Effector memory CD4-positive, alpha-beta T cell (primary cell): ENCODE data around the gene U2SURP.

Source experiments
- DNase-seq, 3 donors: peaks; one replicate each; pipeline ENCODE4 v3.0.0-alpha.2; 2020
- H3K27ac ChIP-seq: 2 replicates; pipeline ENCODE4 v1.7.0; 2013; ENCODE audit warnings: mild to moderate bottlenecking, low read length, moderate library complexity; ENCODE audit not compliant: insufficient read depth, poor library complexity, severe bottlenecking
- H3K27me3 ChIP-seq: replicated peaks from 2 replicates; pipeline ENCODE4 v1.7.0; 2013; ENCODE audit warnings: mild to moderate bottlenecking, low read length; ENCODE audit not compliant: insufficient read depth, control insufficient read depth, poor library complexity, severe bottlenecking
- H3K36me3 ChIP-seq: 2 replicates; pipeline ENCODE4 v1.7.0; 2013; ENCODE audit warnings: mild to moderate bottlenecking, low read length, moderate library complexity; ENCODE audit not compliant: control insufficient read depth, insufficient read depth
- H3K4me1 ChIP-seq: 2 replicates; pipeline ENCODE4 v1.7.0; 2013; ENCODE audit warnings: low read length, mild to moderate bottlenecking; ENCODE audit not compliant: control insufficient read depth, insufficient read depth, poor library complexity, severe bottlenecking
- H3K4me3 ChIP-seq: 2 replicates; pipeline ENCODE4 v1.7.0; 2013; ENCODE audit warnings: low read length, low read depth, mild to moderate bottlenecking; ENCODE audit not compliant: insufficient read depth, poor library complexity, severe bottlenecking
- H3K9me3 ChIP-seq: 2 replicates; pipeline ENCODE4 v1.7.0; 2013; ENCODE audit warnings: mild to moderate bottlenecking, low read length, moderate library complexity; ENCODE audit not compliant: control insufficient read depth
- total RNA-seq, 3 donors: gene quantifications; one replicate each; lab custom pipeline; 2026; lab: John Stamatoyannopoulos, UW

U2SURP gene
- 183 to 213 (median 212) reads per million in 3 donors for total RNA-seq

GRCh38 chr3:143001369-143002082 is at the start of gene U2SURP:
Gene U2SURP (plus strand): TSS chr3:143001570. CDS start chr3:143001629, 59 bp downstream.
- Histone ChIP-seq H3K36me3 (no peaks in the 10 kb centered on the region), H3K9me3 (no peaks in the 10 kb centered on the region), H3K4me1 (peaks cover 8% of the 10 kb centered on the region), H3K27me3 (no peaks in the 10 kb centered on the region), H3K27ac (peak within 1 kb of the TSS; percentile 93), H3K4me3 (peak within 1 kb of the TSS; percentile 90)
- DNase-seq, result peak; percentile 78 to 89 (median 87)

DNA sequence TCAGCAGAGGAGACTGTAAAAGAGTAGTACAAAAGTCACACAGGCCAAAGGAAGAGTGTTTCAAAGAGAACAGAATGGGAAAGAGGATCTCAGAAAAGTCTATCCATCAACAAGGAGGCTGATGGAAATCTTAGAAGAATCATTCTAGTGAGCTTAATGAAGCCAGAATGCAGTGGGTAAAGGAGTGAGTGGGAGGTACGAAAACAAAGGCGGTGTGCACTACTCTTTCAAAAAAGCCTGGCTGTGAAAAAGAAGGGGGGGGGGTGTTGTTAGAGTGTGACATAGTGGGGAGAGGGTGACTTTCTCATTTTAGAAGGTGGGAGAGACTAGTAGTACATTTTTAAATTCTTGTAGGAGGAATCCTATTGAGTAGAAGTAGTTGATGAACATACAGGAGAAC is 49.6 kb upstream of the U2SURP start:
- H3K27me3 ChIP-seq, result peaks cover 13% of the 10 kb centered on the region

DNA sequence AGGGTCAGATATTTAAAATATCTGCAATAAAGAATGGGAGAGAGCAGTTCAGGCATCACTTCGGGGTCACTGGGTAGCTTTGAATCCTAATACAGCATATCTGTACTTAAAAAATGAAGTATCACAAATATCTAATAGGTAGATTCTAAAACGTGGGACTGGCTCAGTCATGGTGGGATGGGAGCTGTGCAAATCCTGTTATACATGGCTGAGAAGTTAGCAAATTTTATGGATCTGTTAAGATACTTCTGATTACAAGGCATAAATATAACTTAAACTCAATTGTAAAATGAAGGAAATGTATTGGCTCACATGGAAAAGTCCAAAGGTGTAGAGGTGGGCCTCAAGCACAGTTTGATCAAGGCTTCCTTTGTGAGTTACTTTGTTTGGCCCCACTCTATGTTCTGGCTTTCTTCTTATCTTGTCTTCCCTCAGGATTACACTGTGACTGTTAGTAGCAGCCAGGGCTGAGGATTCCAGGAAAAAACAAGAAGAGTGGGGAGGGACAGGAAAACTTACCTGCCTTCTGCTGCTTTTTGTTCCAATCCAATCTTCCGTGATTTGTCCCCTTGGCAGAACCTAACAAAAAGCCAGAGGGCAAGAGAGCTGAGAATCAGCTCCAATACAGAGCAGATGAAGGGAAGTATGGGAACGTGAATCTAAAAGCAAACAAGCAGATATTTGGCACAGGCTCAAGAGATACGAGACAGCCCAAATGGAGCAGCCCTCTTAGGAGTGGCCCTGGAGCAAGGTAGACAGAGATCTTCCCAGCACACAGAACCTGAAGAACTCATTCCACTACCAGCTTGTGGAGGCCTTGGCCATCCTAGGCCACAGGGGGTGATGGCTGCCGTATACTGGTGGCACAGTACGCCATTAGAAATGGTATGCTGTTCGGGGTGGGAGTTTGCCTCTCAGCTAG is 48.8 kb upstream of the U2SURP start:
- H3K27ac ChIP-seq, result no peak overlapping the region
- H3K4me3 ChIP-seq, result no peak overlapping the region
- peaks cover 15% of the 10 kb centered on the region for H3K27me3 ChIP-seq

More for the DNA sequence above, 49.6 kb upstream of the U2SURP start:
- Histone ChIP-seq H3K27ac (no peak overlapping the region), H3K36me3 (no peaks in the 10 kb centered on the region), H3K4me3 (no peak overlapping the region), H3K9me3 (no peaks in the 10 kb centered on the region), H3K4me1 (peaks cover 5% of the 10 kb centered on the region)
- DNase-seq, result no peak

DNA sequence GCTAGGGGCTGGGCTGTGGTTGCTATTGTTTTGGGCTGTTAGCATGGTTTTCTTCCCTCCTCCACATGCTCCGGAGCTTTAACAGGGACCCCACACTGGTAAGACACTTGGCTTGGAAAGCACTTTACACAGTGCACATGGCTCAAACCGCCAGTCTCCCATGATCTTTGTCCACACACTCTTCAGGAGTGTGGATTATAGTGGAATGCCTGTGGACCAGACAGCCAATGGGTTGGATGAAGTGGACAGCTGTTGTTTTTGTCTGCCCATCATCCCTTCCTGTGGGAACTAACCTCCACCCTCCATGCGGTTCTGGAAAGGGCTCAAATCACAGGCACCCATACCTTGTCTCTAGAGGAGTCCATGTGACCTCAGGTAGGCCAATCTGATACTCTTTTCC is 47.9 kb upstream of the U2SURP start:
- H3K4me3 ChIP-seq, result no peak overlapping the region
- no peak overlapping the region for H3K27ac ChIP-seq
- no peaks in the 10 kb centered on the region for H3K9me3 ChIP-seq
- DNase-seq, result no peak
- H3K4me1 ChIP-seq, result no peaks in the 10 kb centered on the region
- no peaks in the 10 kb centered on the region for H3K36me3 ChIP-seq
- H3K27me3 ChIP-seq, result peaks cover 12% of the 10 kb centered on the region

More for the DNA sequence above, 48.8 kb upstream of the U2SURP start:
- DNase-seq, result no peak
- H3K36me3 ChIP-seq, result no peaks in the 10 kb centered on the region
- no peaks in the 10 kb centered on the region for H3K9me3 ChIP-seq
- peaks cover 2% of the 10 kb centered on the region for H3K4me1 ChIP-seq

DNA sequence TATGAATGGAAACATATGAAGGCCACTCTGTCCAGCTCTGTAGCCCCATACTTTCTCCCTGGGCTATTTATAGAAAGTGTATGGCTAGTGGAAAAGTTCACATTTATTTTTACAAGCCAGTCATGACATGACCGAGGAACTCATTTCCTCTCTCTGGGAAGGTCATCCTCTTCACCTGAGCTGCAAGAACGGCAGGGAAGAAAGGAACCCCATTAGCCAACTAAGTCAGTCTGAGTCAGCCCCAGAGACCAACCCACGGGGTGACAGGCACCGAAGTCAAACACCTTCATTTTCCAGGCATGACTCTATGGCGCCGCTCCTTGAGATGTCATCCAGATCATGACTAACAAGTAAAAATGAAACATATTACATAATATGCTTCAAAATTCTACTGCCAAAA is 42.7 kb upstream of the U2SURP start:
- Histone ChIP-seq H3K27me3 (peaks cover 19% of the 10 kb centered on the region), H3K9me3 (no peaks in the 10 kb centered on the region), H3K27ac (no peak overlapping the region), H3K36me3 (no peaks in the 10 kb centered on the region), H3K4me1 (peaks cover 5% of the 10 kb centered on the region), H3K4me3 (no peak overlapping the region)
- no peak for DNase-seq

- Histone ChIP-seq H3K27me3 (peaks cover 25% of the 10 kb centered on the region), H3K36me3 (no peaks in the 10 kb centered on the region), H3K4me3 (no peak overlapping the region), H3K27ac (no peak overlapping the region), H3K4me1 (peaks cover 5% of the 10 kb centered on the region), H3K9me3 (no peaks in the 10 kb centered on the region)
- no peak for DNase-seq
Observed at GRCh38 chr3:142960322-142960850, 41.0 kb upstream of the U2SURP start.

GRCh38 chr3:142961539-142961938 is 39.8 kb upstream of the U2SURP start:
- no peaks in the 10 kb centered on the region for H3K9me3 ChIP-seq
- no peaks in the 10 kb centered on the region for H3K36me3 ChIP-seq
- no peak overlapping the region for H3K4me3 ChIP-seq
- peaks cover 5% of the 10 kb centered on the region for H3K4me1 ChIP-seq
- DNase-seq, result no peak
- H3K27me3 ChIP-seq, result peaks cover 25% of the 10 kb centered on the region
- H3K27ac ChIP-seq, result no peak overlapping the region

GRCh38 chr3:142962175-142962519 is 39.2 kb upstream of the U2SURP start:
- Histone ChIP-seq H3K27me3 (peaks cover 20% of the 10 kb centered on the region), H3K27ac (no peak overlapping the region)
- DNase-seq, result no peak

DNA sequence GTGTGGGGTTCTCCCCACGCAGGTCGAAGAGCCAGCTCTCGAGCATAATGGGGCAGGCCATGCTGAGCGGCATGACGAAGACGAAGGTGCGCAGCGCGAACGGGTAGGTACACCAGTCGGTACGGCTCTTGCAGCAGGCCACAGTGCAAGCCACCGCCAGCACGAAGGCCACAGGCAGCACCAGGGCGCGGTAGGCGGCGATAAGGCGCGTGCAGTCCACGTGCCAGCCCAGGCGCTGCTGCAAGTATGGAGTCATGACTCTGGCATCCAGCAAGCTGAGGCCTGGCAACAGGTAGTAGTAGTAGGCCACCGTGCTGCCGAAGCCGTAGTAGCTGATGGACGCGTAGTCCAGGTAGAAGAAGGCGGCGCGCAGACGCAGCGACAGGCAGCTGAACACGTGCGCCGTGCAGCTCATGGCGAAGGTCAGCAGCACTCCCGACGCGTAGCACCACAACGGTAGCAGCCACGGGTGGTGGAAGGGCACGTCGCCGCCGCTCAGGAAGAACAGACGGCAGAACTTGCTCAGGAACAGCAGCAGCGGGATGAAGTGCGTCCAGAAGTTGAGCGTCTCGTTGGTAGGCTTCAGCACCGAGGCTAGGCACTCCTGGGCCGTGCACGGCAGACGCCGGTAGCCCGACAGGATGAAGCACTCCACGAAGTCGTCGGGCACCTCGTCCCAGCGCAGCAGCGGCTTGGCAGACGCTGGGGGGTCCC is 38.7 kb upstream of the U2SURP start:
- H3K4me3 ChIP-seq, result no peak overlapping the region
- no peaks in the 10 kb centered on the region for H3K9me3 ChIP-seq
- H3K27me3 ChIP-seq, result peaks cover 20% of the 10 kb centered on the region
- peaks cover 5% of the 10 kb centered on the region for H3K4me1 ChIP-seq
- H3K36me3 ChIP-seq, result no peaks in the 10 kb centered on the region
- no peak overlapping the region for H3K27ac ChIP-seq
- DNase-seq, result no peak

More at GRCh38 chr3:142962175-142962519, 39.2 kb upstream of the U2SURP start:
- no peaks in the 10 kb centered on the region for H3K9me3 ChIP-seq
- no peaks in the 10 kb centered on the region for H3K36me3 ChIP-seq
- H3K4me1 ChIP-seq, result peaks cover 5% of the 10 kb centered on the region
- H3K4me3 ChIP-seq, result no peak overlapping the region
